Raji (cell line): ENCODE results near the gene CHST13.

Experiments
- POLR2A ChIP-seq: IDR thresholded peaks from 2 replicates; pipeline ENCODE4 v1.6.1; 2011; ENCODE audit warnings: low read depth, low read length, control low read depth; ENCODE audit not compliant: insufficient read depth

The CHST13 gene

DNA sequence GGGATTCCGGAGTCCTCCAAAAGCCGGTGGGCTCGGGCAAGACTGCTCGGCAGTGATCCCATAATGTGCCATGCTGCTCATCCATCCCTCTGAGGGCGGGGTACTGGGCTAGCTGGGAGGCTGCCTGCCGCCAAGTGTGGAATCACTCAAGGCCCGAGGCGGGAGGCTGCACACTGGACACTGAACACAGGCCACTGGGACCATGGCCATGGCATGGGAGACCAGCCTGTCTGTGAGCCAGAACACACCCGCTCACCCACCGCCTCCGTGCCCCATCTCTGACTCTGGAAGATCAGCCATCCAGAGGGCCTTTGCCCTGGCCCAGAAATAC, 33.4 kb downstream of the CHST13 start:
- no peak for TF ChIP-seq POLR2A

DNA sequence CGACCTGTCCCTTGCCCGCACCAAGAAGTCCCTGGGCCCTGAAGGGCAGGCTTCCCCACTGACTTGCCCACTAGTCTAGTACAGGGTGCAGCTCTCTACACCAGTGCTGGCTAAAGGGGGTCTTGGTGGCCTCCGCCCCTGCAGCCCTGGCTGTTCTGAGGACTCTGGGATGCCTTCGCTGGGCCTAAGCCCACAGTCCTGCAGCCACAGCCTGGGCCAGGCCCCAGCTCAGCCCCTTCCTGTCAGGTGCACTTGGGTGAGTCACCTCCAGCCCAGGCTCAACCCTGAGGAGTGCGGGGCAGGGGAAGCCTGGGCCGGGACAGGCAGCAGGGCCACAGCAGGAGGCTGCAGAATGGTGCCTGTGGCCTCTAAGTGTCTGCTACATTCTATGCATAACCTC, 33.8 kb downstream of the CHST13 start:
- TF ChIP-seq POLR2A: no peak

DNA sequence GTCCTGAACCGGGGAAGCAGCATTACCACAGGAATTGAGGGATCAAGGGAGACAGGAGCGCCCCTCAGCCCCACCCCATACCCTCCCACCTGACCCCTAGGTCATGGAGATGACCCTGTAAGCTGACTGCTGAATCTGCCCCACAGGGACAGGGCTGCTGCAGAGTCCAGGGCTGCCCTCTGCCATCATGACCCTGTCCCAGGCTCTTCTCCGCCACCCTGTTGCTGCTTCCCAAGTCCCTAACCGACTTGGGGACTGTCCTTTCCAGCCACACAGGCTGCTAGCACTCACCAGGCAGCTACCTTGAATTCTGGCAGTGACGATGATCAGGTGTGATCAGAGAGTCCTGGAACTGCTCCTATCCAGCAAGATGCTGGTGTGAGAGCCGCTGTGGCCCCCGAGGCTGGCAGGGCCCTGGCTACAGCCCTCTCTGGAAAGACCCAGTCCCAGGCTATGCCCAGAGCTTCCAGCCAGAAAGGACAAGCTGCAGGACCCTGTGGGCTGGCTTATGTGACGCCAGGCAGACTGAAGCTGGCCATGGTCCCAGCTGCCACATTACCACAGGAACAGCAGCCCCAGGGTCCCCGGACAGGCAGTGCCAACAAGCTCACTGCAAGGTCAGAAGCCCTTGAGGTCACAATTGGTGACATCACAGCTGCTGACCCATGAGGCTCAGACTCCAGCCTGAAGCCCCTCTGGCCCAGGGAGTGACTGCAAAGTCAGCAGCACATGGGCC, 34.5 kb downstream of the CHST13 start, which contains the start of gene C3orf22:
C3orf22 (minus strand) TSS at position 597 of the 736 bp plus-strand sequence. CDS start 5,542 bp downstream, outside the sequence.
- no peak for TF ChIP-seq POLR2A

DNA sequence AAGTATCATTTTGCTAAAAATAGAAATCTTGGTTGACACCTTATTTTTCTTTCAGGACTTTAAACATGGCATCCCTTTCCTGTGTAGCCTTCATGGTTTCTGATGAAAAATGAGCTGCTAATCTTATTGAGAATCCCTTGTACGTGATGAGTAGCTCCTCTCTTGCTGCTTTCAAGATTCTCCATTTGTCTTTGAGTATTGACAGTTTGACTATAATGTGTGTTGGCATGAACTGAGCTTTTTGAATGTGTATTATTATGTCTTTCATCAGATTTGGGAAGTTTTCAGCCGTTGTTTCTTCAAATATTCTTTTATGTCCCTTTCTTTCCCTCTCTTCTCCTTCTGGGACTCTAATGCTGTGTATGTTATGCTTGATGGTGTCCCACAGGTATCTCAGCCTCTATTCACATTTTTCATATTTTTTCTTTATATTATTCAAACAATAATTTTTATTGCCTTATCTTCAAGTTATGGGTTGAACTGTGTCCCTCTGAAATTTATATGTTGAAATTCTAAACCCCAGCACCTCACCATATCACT, 38.9 kb downstream of the CHST13 start:
- TF ChIP-seq POLR2A: no peak

DNA sequence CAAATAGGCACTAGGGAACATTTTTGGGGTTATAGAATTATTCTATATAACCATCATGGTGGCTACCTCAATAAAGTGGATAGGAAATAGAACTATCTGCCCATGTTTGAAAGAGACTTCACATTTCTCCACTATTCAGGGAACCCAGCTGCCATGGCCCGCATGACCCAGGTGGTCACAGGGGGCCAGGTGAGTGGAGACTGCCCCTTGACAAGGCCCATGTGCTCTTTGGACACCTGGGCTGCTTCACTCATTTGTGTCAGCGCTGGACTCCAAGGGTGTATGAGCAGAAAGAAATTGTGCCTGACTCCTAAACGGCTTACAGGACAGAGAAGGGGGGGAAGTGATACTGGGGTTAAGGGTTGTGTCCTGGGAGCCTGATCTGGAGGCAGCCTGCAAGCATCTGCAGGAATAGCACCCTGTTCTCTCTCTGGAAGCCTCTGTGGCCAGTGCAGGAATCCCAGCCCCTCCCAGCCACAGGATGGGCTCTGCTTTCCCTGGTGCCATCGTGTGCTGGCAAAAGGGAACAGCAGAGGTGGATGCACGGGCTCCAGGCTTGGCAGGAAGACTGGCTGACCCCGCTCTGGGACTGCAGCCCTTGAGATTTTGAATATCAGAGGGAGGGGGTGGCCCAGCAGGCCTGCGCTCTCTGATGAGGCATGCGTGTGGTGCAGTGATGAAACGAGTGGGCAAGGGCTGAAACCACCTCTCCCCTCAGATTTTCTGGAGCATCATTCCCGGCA, 43.9 kb downstream of the CHST13 start:
- no peak for TF ChIP-seq POLR2A

DNA sequence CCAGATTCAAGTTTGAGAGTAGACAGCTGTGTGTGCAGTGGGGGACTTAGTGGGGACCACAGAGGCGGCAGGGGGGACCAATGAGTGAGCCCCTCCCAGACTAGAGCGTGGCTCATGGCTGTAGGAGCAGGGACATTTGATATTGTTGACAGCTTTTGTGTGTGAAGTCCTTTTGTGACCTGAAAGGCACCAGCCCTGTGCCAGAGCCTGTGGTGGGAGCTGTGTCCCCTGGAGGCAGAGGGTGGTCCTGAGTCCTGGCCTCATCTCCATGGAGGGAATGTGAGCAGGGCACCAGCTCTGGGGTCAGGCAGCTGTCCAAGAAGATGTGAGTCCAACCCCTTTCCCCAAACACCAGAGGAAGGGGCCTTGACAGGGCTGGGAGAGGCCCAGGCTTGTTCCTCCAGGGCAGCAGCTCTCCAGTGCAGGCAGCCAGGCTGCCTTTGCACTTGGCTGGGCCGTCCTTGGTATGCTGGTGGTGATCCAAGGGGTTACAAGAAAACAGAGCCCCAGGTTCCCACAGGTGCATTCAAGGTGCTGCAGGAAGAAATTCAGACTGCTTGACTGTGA, 44.9 kb downstream of the CHST13 start:
- no peak for TF ChIP-seq POLR2A

DNA sequence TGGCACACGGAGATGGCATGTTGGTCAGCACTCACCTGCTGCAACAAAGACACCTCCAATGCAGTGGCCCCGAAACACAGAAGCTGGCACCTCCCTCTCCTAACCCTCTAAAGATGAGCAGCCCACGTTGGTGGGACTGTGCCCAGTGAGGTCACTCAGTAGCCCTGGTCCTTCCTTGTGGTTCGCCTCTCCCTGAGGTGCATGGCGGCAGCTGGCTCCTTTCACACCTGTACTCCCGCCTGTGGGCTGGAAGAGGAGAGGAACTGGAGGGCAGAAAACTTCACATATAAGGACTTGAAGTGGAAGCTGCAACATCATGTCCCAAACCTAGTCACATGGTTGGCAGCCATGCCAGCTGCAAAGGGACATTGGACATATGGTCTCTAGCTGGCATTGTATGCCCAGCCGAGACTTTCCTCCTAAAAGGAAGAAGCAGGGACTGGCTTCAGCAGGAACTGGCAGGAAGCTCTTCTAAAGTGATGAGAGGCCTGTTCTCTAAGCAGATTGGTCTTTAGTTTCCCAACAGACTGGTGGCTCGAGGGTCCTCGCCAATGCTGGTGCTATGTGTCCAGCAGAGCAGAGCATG, 45.5 kb downstream of the CHST13 start:
- no peak for TF ChIP-seq POLR2A

DNA sequence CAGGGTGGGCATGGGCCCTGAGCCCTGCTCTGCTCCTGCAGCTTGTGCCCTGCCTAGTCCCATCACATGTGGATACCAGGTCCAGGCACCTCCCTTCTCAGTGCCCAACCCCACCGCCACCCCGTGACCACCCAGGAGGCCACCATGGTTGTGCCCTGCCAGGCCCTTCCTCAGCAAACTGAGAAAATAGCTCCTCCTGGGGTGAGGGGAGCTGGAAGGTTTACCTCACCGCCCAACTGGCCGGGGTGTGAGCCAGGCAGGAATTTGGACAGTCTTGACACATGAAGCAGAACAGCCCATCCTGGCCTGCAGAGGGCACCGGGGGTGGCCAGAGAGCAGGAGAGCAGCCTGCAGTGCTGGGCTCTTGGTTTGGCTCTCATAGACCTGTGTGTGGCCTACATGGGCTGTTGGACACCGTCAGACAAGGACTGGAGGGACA, 46.2 kb downstream of the CHST13 start:
- TF ChIP-seq POLR2A: no peak

DNA sequence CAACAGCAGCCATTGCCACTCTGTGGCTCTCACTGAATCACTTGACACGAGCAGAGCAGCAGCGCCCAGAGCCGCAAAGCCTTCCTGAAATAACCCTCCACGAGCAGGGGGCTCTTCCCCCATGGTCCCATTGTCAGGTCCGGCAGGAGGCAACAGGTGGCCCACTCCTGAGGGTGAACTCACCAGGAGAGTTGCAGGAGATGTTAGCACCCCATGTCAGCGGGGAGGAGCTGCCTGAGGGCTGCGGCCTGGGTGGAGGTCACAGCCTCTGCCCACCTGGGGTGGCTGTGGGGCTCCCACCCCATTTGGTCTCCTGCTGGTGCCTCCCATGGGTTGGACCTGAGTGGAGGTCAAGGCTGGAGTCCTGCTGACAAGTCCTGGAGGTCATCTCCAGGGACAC, 47.1 kb downstream of the CHST13 start:
- no peak for TF ChIP-seq POLR2A

DNA sequence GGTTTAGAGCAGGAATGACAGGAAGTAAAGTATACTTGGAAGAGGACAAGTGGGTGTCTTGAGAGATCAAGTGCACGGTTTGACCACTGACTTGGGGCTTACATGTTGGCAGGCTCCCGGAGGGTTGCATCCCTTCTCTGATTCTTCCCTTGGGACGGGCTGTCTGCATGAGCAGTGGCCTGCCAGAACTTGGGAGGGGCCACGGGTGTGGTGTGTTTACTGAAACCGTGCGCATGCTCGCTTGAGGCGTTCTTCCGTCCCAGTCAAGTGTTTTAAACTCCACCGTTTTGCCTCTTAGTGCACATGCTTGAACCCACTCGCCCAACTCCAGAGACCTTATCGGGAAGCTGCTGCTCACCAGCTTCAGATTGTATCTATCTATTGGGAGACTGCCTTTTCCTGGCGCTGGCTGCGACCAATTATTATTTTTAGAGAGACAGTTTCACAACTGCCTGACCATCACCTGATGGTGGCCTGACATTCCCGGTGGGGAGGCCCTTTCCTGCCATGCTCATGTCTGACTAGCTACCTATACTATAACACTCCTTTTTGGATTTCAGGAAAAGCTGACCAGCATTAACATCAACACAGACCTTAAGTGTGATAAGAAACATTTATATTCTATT, 49.6 kb downstream of the CHST13 start:
- no peak for TF ChIP-seq POLR2A

DNA sequence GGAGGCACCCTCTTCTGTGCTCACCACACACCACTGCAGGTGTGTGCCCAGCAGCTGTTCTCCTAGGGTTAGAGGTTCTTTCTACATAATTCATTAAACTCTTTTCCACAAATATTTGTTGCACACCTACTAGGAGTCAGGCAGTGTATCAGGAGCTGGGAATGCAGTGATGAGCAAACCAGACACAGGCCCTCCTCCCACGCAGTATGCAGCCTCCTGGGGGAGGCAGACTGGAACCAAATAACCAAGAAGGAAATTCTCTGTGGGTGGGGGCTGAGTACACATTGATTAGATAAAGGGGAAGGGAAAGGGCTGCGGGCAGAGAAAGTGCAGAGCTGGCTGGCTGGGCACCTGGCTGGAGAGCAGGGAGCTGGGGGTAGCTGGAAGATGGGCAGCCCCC, 53.3 kb downstream of the CHST13 start:
- no peak for TF ChIP-seq POLR2A

DNA sequence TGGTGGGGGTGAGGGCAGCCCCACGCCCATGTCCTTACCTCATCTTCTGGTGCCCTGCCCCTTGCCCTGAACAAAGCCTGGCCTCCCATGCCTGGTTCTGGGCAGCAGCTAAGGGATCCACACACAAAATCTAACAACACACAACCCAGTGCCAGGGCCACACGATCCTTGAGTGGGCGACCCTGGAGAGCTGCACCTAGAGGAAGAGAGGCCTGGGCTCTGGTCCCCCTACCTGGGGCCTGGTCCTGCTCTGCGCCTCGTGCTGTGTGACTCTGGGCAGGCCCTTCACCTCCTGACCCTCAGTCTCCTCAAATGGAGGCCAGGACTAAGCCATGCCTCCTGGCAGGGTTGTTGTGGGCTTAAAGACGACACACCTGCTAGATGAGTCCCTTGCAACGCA, 54.7 kb downstream of the CHST13 start:
- no peak for TF ChIP-seq POLR2A

DNA sequence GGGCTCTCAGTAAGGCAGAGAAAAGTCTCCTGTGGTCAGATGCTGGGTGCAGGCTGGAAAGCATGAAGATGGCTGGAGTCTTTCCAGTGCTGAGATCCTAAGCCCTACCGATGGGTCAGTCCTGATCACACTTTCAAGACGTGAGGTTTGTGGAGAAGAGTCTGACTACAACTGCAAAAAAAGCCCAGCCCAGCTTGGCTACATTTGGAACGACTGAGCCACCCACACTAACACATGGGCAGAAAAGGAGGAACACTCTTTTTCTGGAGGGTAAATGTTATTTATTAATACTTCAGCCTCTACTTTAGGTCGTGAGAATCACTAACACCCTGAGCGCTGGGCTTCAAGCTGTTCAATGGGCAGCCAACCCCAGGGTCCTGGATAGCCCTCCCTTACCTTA, 56.8 kb downstream of the CHST13 start:
- no peak for TF ChIP-seq POLR2A

DNA sequence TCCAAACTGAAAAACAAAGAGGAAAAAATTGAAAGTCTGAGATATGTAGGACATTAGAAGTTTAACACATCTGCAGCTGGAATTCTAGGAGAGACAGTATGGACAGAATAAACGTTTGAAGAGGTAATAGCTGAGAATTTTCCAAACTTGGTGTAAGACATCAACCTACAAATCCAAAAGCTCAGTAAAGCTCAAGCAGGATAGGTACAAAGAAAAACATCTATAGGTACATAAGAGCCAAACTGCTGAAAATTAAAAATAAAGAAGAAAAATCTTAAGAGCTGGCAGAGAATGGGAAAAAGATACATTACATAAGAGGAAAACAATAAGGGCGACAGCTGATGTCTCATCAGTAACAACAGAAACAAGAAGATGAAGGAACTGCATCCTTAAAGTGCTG, 57.6 kb downstream of the CHST13 start:
- no peak for TF ChIP-seq POLR2A

DNA sequence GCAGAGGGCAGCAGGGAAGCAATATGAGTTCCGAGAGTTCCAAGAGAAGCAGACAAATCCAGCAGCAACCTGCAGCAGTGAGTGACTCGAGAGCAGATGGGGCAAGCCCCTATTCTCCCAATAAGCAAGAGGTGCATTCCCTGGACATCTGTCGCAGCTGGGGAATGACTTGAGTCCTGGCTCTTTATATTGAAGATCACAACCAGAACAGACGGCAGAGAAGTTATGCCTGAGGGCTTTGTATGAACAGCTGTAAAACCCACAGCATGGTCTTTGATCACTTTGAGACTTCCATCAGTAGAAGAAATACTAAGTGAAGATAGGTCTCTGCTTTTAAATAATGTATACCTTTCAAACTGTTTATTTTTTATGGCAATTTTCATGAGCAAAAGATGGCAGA, 58.4 kb downstream of the CHST13 start:
- TF ChIP-seq POLR2A: no peak
